Ovary (tissue), 3 donors: ENCODE measurements around the gene LMF2.

Source experiments
- EP300 ChIP-seq: sonication (generic); formaldehyde crosslinking; IDR thresholded peaks from one replicate; pipeline ENCODE4 v1.6.1; 2017; ENCODE audit warnings: antibody characterized with exemption
- POLR2A ChIP-seq: fragments of 450-650 bp; IDR thresholded peaks from one replicate; pipeline ENCODE4 v1.6.1; 2017; ENCODE audit warnings: antibody characterized with exemption, mild to moderate bottlenecking, moderate library complexity
- TF ChIP-seq, protein P1 (sequence below), 3 donors: fragments of 450-650 bp in 2 of 3; fragments of 200-600 bp in 1 of 3; IDR thresholded peaks; one replicate each; pipeline versions ENCODE4 v1.5.1 to v1.8.0; 2016 to 2022; ENCODE audit warnings: antibody characterized with exemption in 3 of 3, mild to moderate bottlenecking in 1 of 3
- donor health status: DM: no; HTN: no; CAD: no.

DNA sequence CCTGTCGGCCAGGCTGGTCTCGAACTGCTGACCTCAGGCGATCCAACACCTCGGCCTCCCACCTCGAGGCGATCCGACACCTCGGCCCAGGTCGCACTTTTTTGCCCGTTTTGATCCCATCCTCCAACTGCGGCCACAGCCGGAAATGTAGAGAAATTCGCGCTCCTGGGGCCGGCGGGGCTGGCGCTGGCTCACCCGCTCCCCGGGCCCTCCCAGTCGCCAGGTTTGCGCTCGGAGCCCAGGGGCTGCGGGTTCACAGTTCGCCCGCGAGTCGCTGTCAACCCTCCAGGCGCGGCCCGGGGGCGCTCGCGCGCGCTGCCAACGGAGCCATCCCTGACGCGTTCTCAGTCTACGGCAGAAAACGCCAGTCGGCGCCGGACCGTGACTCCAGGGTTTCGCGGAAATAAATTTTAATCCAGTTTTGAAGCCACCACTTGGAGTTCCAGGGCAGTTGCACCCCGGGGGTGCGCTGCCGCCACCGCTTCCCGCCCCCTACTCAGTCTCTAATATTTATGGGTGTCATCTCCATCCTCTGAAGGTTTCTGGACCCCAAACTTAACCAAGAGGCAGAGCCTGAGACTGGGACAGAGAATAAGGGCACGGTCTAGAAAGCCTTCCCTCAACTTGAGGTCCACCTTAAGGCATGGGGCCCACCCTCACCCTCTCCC, 36.7 kb upstream of the LMF2 start:
- TF ChIP-seq, protein P1, sequence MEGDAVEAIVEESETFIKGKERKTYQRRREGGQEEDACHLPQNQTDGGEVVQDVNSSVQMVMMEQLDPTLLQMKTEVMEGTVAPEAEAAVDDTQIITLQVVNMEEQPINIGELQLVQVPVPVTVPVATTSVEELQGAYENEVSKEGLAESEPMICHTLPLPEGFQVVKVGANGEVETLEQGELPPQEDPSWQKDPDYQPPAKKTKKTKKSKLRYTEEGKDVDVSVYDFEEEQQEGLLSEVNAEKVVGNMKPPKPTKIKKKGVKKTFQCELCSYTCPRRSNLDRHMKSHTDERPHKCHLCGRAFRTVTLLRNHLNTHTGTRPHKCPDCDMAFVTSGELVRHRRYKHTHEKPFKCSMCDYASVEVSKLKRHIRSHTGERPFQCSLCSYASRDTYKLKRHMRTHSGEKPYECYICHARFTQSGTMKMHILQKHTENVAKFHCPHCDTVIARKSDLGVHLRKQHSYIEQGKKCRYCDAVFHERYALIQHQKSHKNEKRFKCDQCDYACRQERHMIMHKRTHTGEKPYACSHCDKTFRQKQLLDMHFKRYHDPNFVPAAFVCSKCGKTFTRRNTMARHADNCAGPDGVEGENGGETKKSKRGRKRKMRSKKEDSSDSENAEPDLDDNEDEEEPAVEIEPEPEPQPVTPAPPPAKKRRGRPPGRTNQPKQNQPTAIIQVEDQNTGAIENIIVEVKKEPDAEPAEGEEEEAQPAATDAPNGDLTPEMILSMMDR (IDR thresholded peaks at IDR 0.05), result no peak
- TF ChIP-seq EP300, result no peak
- TF ChIP-seq POLR2A, result no peak
